A549 (cell line): ENCODE data around the gene DNMT3A. TPM values are rescaled to one million over a fixed set of nuclear protein-coding genes. Genes with fewer than 3 reads are reported as not detected.
A peak's percentile ranks its signal among the peaks of the same experiment; 100 is the strongest.

Experiments
- ATAC-seq, 2 experiments: fragments of 200-7000 bp in 1 of 2; fragments of >200 bp in 1 of 2; cut with Nextera tagmentation in 1 of 2; cut with Tn5 transposase in 1 of 2; 3 replicates each; pipeline versions ENCODE4 v1.8.0 to v1.9.1; 2018 to 2020; ENCODE audit warnings: mild to moderate bottlenecking in 1 of 2, moderate library complexity in 1 of 2
- CTCF ChIA-PET: fragments of 300-600 bp; sonication (Branson Sonifier 250); formaldehyde crosslinking; extraction: SDS; loops from one replicate; lab custom pipeline; 2021; ENCODE audit warnings: antibody characterized with exemption, inconsistent platforms; lab: Yijun Ruan, JAX
- POLR2A ChIA-PET: fragments of 350-600 bp; formaldehyde crosslinking; extraction: SDS; loops from one replicate; lab custom pipeline; 2021; ENCODE audit warnings: antibody characterized with exemption, inconsistent platforms; lab: Yijun Ruan, JAX
- DNase-seq, 2 experiments: peaks; one replicate each; pipeline versions ENCODE4 v3.0.0 to v3.0.0-alpha.2; 2011 to 2016; ENCODE audit warnings: low read depth in 1 of 2, low spot score in 1 of 2
- FAIRE-seq: peaks from 2 replicates; lab custom pipeline; 2011; peaks lifted over from hg19 to GRCh38; lab: Jason Lieb, UNC
- H3K27ac ChIP-seq, 2 experiments: fragments of >200 bp; sonication (Bioruptor Twin); formaldehyde crosslinking; 3 replicates each; pipeline ENCODE4 v1.5.1; 2016 to 2017
- H3K4me1 ChIP-seq: fragments of >200 bp; sonication (Bioruptor Twin); formaldehyde crosslinking; 3 replicates; pipeline ENCODE4 v1.6.1; 2016
- H3K4me2 ChIP-seq: fragments of >200 bp; sonication (Bioruptor Twin); formaldehyde crosslinking; 3 replicates; pipeline ENCODE4 v1.6.1; 2016
- H3K4me3 ChIP-seq: fragments of >200 bp; sonication (Bioruptor Twin); formaldehyde crosslinking; 3 replicates; pipeline ENCODE4 v1.5.1; 2016
- H3K9me3 ChIP-seq: fragments of >200 bp; sonication (Bioruptor Twin); formaldehyde crosslinking; 3 replicates; pipeline ENCODE4 v1.6.1; 2016
- BHLHE40 ChIP-seq: IDR thresholded peaks from 2 replicates; pipeline ENCODE4 v1.6.1; 2012; ENCODE audit warnings: low read depth, low read length, inconsistent platforms
- CBX8 ChIP-seq: fragments of 200-600 bp; sonication (generic); IDR thresholded peaks from 2 replicates; pipeline ENCODE4 v1.6.1; 2016
- E2F6 ChIP-seq: IDR thresholded peaks from 2 replicates; pipeline ENCODE4 v1.6.1; 2012; ENCODE audit warnings: low read depth, borderline replicate concordance
- EHF ChIP-seq: fragments of 250-450 bp; sonication (Bioruptor Pico); IDR thresholded peaks from 2 replicates; pipeline ENCODE4 v1.5.0; 2020; ENCODE audit warnings: mild to moderate bottlenecking
- ESRRA ChIP-seq: fragments of 150-350 bp; IDR thresholded peaks from 2 replicates; pipeline ENCODE4 v1.6.1; 2014; ENCODE audit warnings: mild to moderate bottlenecking, low read length, borderline replicate concordance
- FOXS1 ChIP-seq: fragments of 250-450 bp; sonication (Bioruptor Pico); IDR thresholded peaks from 2 replicates; pipeline ENCODE4 v1.5.0; 2020; ENCODE audit warnings: mild to moderate bottlenecking, moderate library complexity
- HOXA7 ChIP-seq: fragments of 250-450 bp; sonication (Bioruptor Pico); IDR thresholded peaks from 2 replicates; pipeline ENCODE4 v1.5.0; 2020; ENCODE audit warnings: mild to moderate bottlenecking, moderate library complexity
- JUN ChIP-seq, 2 experiments: fragments of >200 bp; sonication (Bioruptor Twin); formaldehyde crosslinking; IDR thresholded peaks; 2 replicates in 1 of 2; 3 replicates in 1 of 2; pipeline ENCODE4 v1.6.1; 2016 to 2017
- JUNB ChIP-seq: fragments of >200 bp; sonication (Bioruptor Twin); formaldehyde crosslinking; IDR thresholded peaks from 2 replicates; pipeline ENCODE4 v1.6.1; 2016
- MYC ChIP-seq: IDR thresholded peaks from 2 replicates; pipeline ENCODE4 v1.6.1; 2012; ENCODE audit warnings: mild to moderate bottlenecking, inconsistent platforms, low read length, improper control_type of control experiment, borderline replicate concordance
- NR3C1 ChIP-seq: fragments of >200 bp; sonication (Bioruptor Twin); formaldehyde crosslinking; IDR thresholded peaks from 3 replicates; pipeline ENCODE4 v1.6.1; 2017
- POLR2A ChIP-seq: IDR thresholded peaks from 2 replicates; pipeline ENCODE4 v1.6.1; 2012; ENCODE audit warnings: mild to moderate bottlenecking, low read length
- POLR2AphosphoS2 ChIP-seq: conservative IDR thresholded peaks from 2 replicates; pipeline ENCODE4 v1.6.1; 2012; ENCODE audit warnings: low read length, improper control_type of control experiment, inconsistent platforms
- RCOR1 ChIP-seq: fragments of 150-350 bp; IDR thresholded peaks from 2 replicates; pipeline ENCODE4 v1.6.1; 2014; ENCODE audit warnings: antibody characterized with exemption, low read length, low read depth
- TFCP2L1 ChIP-seq: fragments of 250-450 bp; sonication (Bioruptor Pico); IDR thresholded peaks from 2 replicates; pipeline ENCODE4 v1.5.0; 2021; ENCODE audit warnings: mild to moderate bottlenecking
- WGBS: methylation state at CpG from one replicate; pipeline ENCODE4 v1.1.6; 2017; ENCODE audit errors: missing lambda C conversion rate; 5-methylcytosine and 5-hydroxymethylcytosine counted together
- polyA minus RNA-seq: library from RNA; depleted of rRNA, polyadenylated mRNA; stranded (reverse); fragments of >200 nt; gene quantifications from 2 replicates; pipeline ENCODE4 v1.2.3, GENCODE V29; 2011; rRNA and poly(A)+ RNA removed
- polyA plus RNA-seq, 4 experiments: library from polyadenylated mRNA; depleted of rRNA in 3 of 4; stranded (reverse); fragments of >200 nt; fragmentation: RNase III in 1 of 4; extraction: RNeasy Plus Mini Kit Qiagen cat#74134 plus additional on column Dnase treatment in 1 of 4; gene quantifications; 2 replicates in 3 of 4; 3 replicates in 1 of 4; pipeline ENCODE4 v1.2.3, GENCODE V29; 2011 to 2017
- TF ChIP-seq, protein P1 (sequence below): fragments of 250-450 bp; sonication (Bioruptor Pico); IDR thresholded peaks from 2 replicates; pipeline ENCODE4 v1.5.0; 2021; ENCODE audit warnings: mild to moderate bottlenecking, moderate library complexity, borderline replicate concordance
- TF ChIP-seq, protein P2 (sequence below): fragments of 150-350 bp; IDR thresholded peaks from 2 replicates; pipeline ENCODE4 v1.6.1; 2014; ENCODE audit warnings: low read depth, mild to moderate bottlenecking, low read length

Gene DNMT3A
- polyA plus RNA-seq (2011; rRNA removed) (4.4 and 5.7 TPM in 2 replicates), polyA plus RNA-seq (2017; fragmentation: RNase III; extraction: RNeasy Plus Mini Kit Qiagen cat#74134 plus additional on column Dnase treatment) (8.1 to 12.2 TPM (median 11.9 TPM) in 3 replicates), polyA minus RNA-seq (16.5 and 23.3 TPM in 2 replicates)
- polyA plus RNA-seq (2012; cell fraction: cytosol; rRNA removed): 2.3 and 4.0 TPM in 2 replicates
- polyA plus RNA-seq (2012; cell fraction: nucleus; rRNA removed): 8.3 and 13.3 TPM in 2 replicates

GRCh38 chr2:25341753-25342371 lies at the start of gene DNMT3A:
Gene DNMT3A (minus strand): TSS chr2:25341925. CDS start chr2:25313984, 27,941 bp downstream.
- TF ChIP-seq POLR2A: peak; percentile 36; the same call in 1 of the 2 replicates
- no peak for TF ChIP-seq RCOR1
- TF ChIP-seq POLR2AphosphoS2: no peak
- TF ChIP-seq E2F6: no peak
- TF ChIP-seq, protein P1, sequence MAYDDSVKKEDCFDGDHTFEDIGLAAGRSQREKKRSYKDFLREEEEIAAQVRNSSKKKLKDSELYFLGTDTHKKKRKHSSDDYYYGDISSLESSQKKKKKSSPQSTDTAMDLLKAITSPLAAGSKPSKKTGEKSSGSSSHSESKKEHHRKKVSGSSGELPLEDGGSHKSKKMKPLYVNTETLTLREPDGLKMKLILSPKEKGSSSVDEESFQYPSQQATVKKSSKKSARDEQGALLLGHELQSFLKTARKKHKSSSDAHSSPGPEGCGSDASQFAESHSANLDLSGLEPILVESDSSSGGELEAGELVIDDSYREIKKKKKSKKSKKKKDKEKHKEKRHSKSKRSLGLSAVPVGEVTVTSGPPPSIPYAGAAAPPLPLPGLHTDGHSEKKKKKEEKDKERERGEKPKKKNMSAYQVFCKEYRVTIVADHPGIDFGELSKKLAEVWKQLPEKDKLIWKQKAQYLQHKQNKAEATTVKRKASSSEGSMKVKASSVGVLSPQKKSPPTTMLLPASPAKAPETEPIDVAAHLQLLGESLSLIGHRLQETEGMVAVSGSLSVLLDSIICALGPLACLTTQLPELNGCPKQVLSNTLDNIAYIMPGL: no peak
- TF ChIP-seq JUN (IDR thresholded peaks at IDR 0.05): peak in 1 of 2 experiments; percentile 29; a peak in 1 of 5 replicates
- ATAC-seq: peak; percentile 7 to 59; a peak in 5 of 6 replicates

DNA sequence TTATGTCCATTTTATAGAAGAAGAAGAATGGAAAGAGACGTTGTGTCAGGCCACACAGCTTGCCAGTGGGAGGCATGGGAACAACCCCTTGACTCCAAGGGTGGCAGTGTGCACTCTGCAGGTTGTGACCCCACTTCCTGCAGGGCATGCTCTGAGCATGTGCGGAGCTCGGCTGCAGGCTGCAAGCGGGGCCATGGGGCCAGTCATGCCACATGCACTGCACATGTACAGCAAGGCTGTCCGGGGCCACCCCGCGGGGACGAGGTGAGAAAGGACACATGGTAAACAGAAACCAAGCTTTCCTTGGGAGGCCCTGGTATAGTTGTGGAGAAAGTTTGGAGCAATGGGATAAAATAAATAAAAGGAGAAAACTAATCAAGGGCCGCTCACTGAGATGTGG lies 47.4 kb upstream of the DNMT3A start:
- TF ChIP-seq NR3C1 (no peak), E2F6 (no peak), EHF (no peak), JUNB (no peak), HOXA7 (CRISPR knock-in tag) (no peak), ESRRA (no peak), FOXS1 (no peak), BHLHE40 (no peak), TFCP2L1 (no peak), MYC (no peak), CBX8 (no peak), JUN (IDR thresholded peaks at IDR 0.05) (no peak)
- TF ChIP-seq, protein P2, sequence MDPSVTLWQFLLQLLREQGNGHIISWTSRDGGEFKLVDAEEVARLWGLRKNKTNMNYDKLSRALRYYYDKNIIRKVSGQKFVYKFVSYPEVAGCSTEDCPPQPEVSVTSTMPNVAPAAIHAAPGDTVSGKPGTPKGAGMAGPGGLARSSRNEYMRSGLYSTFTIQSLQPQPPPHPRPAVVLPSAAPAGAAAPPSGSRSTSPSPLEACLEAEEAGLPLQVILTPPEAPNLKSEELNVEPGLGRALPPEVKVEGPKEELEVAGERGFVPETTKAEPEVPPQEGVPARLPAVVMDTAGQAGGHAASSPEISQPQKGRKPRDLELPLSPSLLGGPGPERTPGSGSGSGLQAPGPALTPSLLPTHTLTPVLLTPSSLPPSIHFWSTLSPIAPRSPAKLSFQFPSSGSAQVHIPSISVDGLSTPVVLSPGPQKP: no peak
- TF ChIP-seq, protein P1: no peak
- no peak for FAIRE-seq
- WGBS: 91% methylated on average over 9 of the region's 9 CpGs
- ChIA-PET POLR2A (no interaction called here), CTCF (interaction anchor here (0.7 to 7.9 kb wide), 5 partner anchors 9 to 134 kb away, joined by 3 to 92 read pairs (median 5); no protein-coding TSS in a partner anchor)
- H3K9me3 ChIP-seq: no peaks in the 10 kb centered on the region
- DNase-seq: no peak
- no peaks in the 10 kb centered on the region for H3K4me1 ChIP-seq
- H3K4me2 ChIP-seq: no peak overlapping the region
- no peak for ATAC-seq
- H3K4me3 ChIP-seq: no peak overlapping the region
- H3K27ac ChIP-seq: no peak overlapping the region

More at GRCh38 chr2:25341753-25342371, at the start of gene DNMT3A:
- Histone ChIP-seq H3K4me2 (peak within 1 kb of the TSS; percentile 90), H3K4me1 (peaks cover 9% of the 10 kb centered on the region), H3K4me3 (peak within 1 kb of the TSS; percentile 70), H3K27ac (peak within 1 kb of the TSS; percentile 90 to 99), H3K9me3 (no peaks in the 10 kb centered on the region)
- DNase-seq (peak in 1 of 2 experiments; percentile 59), FAIRE-seq (no peak)
- CTCF ChIA-PET: interaction anchor here (0.7 to 4.6 kb wide), 12 partner anchors 7 to 358 kb away, joined by 3 to 49 read pairs (median 6); no protein-coding TSS in a partner anchor
- POLR2A ChIA-PET: interaction anchor here (0.9 kb wide), 1 partner anchor 20 kb away, joined by 3 read pairs; no protein-coding TSS in a partner anchor
- no CpG with 5 or more reads among the region's 100 CpGs for WGBS
